Astrocyte (in vitro differentiated cells and primary cell): ENCODE results near the gene CHD6.

Experiments used
- CTCF ChIP-seq: IDR thresholded peaks from 2 replicates; pipeline ENCODE4 v1.5.1; 2011; ENCODE audit warnings: low read depth, mild to moderate bottlenecking, inconsistent platforms, low read length, moderate library complexity; ENCODE audit not compliant: insufficient read depth
- EZH2 ChIP-seq: IDR thresholded peaks from 2 replicates; pipeline ENCODE4 v1.6.1; 2012; ENCODE audit warnings: mild to moderate bottlenecking, low read length, inconsistent platforms; ENCODE audit not compliant: insufficient read depth

- TF ChIP-seq CTCF: no peak
- no peak for TF ChIP-seq EZH2
Observed at GRCh38 chr20:41567615-41568014, 50.6 kb downstream of the CHD6 start.
